Liver (tissue), 3 donors: Measurements from ENCODE around the gene PPIL3.

Source experiments
- ATF3 ChIP-seq: IDR thresholded peaks from 2 replicates; pipeline ENCODE4 v1.6.1; 2016; ENCODE audit warnings: antibody characterized with exemption
- EGR1 ChIP-seq, 2 donors: IDR thresholded peaks; 2 replicates each; pipeline ENCODE4 v1.6.1; 2016 to 2018; ENCODE audit warnings: antibody characterized with exemption in 2 of 2, low read depth in 2 of 2
- HNF4G ChIP-seq: IDR thresholded peaks from 2 replicates; pipeline ENCODE4 v1.6.1; 2016; ENCODE audit warnings: antibody characterized with exemption
- RAD21 ChIP-seq, 2 donors: IDR thresholded peaks; 2 replicates each; pipeline ENCODE4 v1.6.1; 2016; ENCODE audit warnings: antibody characterized with exemption in 2 of 2, mild to moderate bottlenecking in 2 of 2
- TAF1 ChIP-seq: conservative IDR thresholded peaks from 2 replicates; pipeline ENCODE4 v1.6.1; 2016; ENCODE audit warnings: antibody characterized with exemption, mild to moderate bottlenecking
- YY1 ChIP-seq: IDR thresholded peaks from 2 replicates; pipeline ENCODE4 v1.6.1; 2016; ENCODE audit warnings: antibody characterized with exemption, mild to moderate bottlenecking
- TF ChIP-seq, protein P1 (sequence below): fragments of 150-350 bp; IDR thresholded peaks from 2 replicates; pipeline ENCODE4 v1.5.1; 2017; ENCODE audit warnings: improper control_type of control experiment, low read depth, low read length; ENCODE audit not compliant: missing input control
- TF ChIP-seq, protein P2 (sequence below): IDR thresholded peaks from 2 replicates; pipeline ENCODE4 v1.6.1; 2016; ENCODE audit warnings: antibody characterized with exemption, mild to moderate bottlenecking
- donor health status: healthy.
- donor health status: healthy.

- TF ChIP-seq RAD21 (IDR thresholded peaks at IDR 0.05) (no peak), EGR1 (IDR thresholded peaks at IDR 0.05; ENCODE audit: low read depth in 2 of 2) (no peak), YY1 (no peak), TAF1 (no peak), ATF3 (no peak), HNF4G (no peak)
- TF ChIP-seq, protein P1, sequence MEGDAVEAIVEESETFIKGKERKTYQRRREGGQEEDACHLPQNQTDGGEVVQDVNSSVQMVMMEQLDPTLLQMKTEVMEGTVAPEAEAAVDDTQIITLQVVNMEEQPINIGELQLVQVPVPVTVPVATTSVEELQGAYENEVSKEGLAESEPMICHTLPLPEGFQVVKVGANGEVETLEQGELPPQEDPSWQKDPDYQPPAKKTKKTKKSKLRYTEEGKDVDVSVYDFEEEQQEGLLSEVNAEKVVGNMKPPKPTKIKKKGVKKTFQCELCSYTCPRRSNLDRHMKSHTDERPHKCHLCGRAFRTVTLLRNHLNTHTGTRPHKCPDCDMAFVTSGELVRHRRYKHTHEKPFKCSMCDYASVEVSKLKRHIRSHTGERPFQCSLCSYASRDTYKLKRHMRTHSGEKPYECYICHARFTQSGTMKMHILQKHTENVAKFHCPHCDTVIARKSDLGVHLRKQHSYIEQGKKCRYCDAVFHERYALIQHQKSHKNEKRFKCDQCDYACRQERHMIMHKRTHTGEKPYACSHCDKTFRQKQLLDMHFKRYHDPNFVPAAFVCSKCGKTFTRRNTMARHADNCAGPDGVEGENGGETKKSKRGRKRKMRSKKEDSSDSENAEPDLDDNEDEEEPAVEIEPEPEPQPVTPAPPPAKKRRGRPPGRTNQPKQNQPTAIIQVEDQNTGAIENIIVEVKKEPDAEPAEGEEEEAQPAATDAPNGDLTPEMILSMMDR, result no peak
- TF ChIP-seq, protein P2, sequence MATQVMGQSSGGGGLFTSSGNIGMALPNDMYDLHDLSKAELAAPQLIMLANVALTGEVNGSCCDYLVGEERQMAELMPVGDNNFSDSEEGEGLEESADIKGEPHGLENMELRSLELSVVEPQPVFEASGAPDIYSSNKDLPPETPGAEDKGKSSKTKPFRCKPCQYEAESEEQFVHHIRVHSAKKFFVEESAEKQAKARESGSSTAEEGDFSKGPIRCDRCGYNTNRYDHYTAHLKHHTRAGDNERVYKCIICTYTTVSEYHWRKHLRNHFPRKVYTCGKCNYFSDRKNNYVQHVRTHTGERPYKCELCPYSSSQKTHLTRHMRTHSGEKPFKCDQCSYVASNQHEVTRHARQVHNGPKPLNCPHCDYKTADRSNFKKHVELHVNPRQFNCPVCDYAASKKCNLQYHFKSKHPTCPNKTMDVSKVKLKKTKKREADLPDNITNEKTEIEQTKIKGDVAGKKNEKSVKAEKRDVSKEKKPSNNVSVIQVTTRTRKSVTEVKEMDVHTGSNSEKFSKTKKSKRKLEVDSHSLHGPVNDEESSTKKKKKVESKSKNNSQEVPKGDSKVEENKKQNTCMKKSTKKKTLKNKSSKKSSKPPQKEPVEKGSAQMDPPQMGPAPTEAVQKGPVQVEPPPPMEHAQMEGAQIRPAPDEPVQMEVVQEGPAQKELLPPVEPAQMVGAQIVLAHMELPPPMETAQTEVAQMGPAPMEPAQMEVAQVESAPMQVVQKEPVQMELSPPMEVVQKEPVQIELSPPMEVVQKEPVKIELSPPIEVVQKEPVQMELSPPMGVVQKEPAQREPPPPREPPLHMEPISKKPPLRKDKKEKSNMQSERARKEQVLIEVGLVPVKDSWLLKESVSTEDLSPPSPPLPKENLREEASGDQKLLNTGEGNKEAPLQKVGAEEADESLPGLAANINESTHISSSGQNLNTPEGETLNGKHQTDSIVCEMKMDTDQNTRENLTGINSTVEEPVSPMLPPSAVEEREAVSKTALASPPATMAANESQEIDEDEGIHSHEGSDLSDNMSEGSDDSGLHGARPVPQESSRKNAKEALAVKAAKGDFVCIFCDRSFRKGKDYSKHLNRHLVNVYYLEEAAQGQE, result no peak
Measured at GRCh38 chr2:200828104-200828503, 60.8 kb downstream of the PPIL3 start.
